Pons (tissue), 1 donor: ENCODE measurements around the gene BMP7.

Source experiments
- DNase-seq: peaks from one replicate; pipeline ENCODE4 v3.0.0-alpha.2; 2016; ENCODE audit warnings: low spot score

BMP7 gene

GRCh38 chr20:57124366-57124765, 142.1 kb downstream of the BMP7 start:
- no peak for DNase-seq

- DNase-seq = no peak
Observed at GRCh38 chr20:57123504-57123903, 142.9 kb downstream of the BMP7 start.

- DNase-seq = no peak
Observed at GRCh38 chr20:57122536-57123489, 143.6 kb downstream of the BMP7 start.

- no peak for DNase-seq
Observed at GRCh38 chr20:57118964-57119363, 147.5 kb downstream of the BMP7 start.
